GM18498 (cell line): ENCODE measurements around the gene EHD3.

Experiments used
- ATAC-seq: cut with Tn5 transposase; IDR thresholded peaks from one replicate; pipeline ENCODE4 v1.9.1; 2021; ENCODE audit warnings: mild to moderate bottlenecking, moderate library complexity; ENCODE audit not compliant: unreplicated experiment

The EHD3 gene

DNA sequence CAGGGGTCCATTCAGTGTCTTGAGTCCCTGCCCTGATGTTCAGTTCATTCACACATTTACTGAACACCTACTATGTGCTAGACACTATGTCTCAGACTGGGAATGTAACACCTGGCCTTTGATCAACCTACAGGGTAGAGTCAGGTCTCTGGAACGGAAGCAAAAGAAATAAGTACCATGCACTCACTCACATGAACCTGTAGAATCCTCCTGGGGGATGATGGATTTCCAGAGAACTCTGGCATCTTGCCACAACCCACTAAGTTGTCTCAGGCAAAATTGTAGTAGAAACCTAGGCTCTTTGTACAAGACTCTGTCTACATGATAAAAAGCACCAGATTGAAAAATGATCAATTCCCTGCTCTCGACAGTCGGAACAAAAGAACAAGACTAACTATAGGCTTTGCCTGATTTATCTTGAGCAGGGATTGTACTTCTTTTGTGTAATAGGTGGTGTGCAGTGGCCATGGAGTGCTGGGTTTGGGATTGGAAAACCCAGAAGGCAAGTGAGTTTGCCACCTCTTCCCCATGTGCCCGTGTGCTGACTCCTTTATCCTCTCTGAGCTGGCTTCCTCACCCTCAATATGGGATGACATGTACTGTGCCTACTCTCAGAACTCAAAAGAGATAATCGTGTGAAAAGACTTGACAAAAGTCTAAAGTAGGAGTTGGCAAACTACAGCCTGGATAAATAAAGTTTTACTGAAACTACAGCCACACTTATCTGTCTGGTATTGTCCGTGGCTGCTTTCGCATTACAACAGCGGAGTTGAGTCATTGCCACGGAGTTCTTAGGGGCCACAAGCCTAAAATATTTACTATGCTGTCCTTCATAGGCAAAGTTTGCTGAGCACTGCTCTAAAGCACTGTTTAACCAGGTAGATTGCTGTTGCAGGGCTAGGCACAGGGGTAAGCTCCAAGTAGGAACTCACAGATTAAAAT is 21.0 kb upstream of the EHD3 start:
- ATAC-seq: no peak

DNA sequence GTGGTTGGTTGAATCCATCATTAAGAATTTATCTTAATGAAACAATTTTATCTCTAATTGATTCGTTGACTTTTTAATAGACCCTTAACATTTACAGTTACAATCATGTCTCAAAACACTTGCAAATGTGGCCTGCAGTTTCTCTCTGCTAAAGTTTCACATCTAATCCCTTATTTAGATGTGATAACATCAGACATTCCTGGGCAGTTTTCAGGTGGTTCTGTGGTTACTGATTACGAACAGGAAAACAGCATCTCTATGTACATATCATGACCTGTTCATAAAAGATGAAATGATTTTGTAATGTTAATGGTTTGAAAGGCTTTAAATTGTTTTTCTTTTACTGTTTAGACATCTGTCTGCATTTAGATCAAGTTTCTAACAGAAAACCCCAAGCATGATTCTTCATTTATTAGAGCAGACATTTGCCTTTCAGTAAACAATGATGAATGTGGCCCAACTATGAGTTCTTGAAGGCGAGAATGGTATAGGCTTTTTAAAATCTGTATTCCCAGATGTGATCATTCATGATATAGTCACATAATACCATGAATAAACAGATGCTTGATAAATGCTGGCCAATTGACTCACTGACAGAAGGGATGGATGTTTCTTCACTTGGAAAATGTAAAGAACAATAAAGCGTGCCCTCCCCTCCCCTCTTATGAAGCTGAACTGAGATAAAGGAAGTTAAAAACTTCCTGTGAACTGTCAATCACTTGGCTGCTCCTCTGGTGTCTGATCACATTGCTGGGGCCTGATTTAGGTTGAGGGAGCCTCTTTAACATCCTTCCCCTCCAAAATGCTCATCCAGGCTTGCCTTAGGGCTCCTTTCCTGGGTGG is 20.1 kb upstream of the EHD3 start:
- no peak for ATAC-seq

- ATAC-seq: no peak
Measured at GRCh38 chr2:31214444-31214915, 19.5 kb upstream of the EHD3 start.

- ATAC-seq: peak; percentile 61
Measured at GRCh38 chr2:31216734-31217133, 17.2 kb upstream of the EHD3 start.

- no peak for ATAC-seq
Measured at GRCh38 chr2:31217465-31218200, 16.3 kb upstream of the EHD3 start, which contains the start of gene CAPN14. Gene CAPN14, minus strand, starts transcription at chr2:31217515. Its CDS starts 12,068 bp downstream, at chr2:31205447.

GRCh38 chr2:31219131-31219969 is 14.6 kb upstream of the EHD3 start:
- peak; percentile 72 for ATAC-seq

- ATAC-seq: no peak
Measured at GRCh38 chr2:31221544-31221943, 12.4 kb upstream of the EHD3 start.

DNA sequence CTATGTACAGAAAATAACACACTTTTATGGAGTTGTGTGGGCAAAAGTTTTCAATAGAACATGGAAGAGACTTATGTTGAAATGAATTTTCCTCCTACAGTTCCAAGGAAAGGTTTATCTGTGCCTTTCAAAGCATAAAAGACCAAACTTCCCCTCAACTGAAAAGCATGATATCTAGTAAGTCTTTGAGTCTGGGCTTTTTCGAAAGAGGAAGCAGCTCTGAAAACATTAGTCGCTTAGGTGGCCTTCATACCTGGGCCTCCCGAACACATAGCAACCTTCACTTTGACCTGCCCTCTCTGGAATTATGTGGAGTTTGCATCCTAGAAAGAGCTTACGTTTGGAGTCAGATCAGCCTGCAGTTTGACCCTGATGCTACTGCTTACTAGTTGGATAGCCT is 11.9 kb upstream of the EHD3 start:
- ATAC-seq: no peak

DNA sequence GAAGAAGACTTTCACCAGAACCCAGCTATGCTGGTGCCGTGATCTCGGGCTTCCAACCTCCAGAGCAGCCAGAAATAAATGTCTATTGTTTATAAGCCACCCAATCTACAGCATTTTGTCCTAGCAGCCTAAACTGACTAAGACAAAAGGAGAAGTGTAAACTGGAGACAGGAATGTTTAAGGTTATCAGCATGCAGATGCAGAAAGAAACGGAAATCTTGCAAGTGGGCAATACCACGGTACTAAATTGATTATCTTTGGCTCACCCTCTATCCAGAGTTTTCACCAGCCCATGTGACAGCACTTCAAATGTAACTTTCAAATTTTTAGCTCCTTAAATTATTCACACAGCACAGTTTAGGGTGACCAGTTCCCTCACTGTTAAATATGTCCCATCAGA is 10.9 kb upstream of the EHD3 start:
- ATAC-seq: no peak

GRCh38 chr2:31223749-31224148 is 10.2 kb upstream of the EHD3 start:
- no peak for ATAC-seq

- ATAC-seq: no peak
Measured at GRCh38 chr2:31226266-31226665, 7.7 kb upstream of the EHD3 start.

DNA sequence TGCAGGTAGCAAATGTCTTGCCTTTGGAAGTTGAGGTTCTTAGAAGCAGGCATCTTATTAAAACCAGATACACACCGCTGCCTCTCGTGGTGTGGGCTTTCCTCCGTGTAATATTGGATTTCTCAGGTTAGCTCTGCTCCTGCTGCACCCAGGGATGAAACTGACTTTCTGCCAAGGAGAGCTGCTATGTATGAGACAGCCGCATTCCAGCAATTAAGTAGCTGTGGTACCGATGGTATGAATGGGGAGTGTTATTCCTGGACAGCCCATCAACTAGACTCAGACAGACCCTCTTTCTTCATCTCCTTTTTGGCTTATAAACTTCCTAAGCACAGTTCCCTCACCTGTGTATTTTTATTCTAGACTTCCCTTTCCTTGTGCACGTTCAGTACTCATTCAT is 6.8 kb upstream of the EHD3 start:
- no peak for ATAC-seq

DNA sequence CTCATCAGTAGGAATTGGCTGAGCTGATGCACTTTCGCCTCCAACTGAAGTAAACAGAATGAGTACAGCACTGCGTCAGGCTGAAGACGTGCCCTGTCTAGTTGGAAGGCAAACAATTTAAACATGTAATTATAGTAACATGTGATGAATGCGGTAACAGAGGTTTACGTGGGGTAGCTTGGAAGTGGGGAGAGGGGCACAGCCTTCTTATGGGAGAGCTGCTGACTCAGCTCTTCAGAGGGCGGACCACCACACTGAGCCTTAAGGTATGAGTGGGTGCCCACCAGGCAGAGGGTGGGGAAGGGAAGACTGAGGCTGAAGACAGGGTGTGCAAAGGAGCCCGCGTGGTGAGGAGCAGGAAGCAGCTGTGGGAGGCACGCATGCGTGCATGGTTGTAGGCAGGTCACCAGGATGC is 6.2 kb upstream of the EHD3 start:
- ATAC-seq: no peak

- ATAC-seq: no peak
Measured at GRCh38 chr2:31228717-31229116, 5.2 kb upstream of the EHD3 start.

- ATAC-seq: no peak
Measured at GRCh38 chr2:31230751-31231150, 3.2 kb upstream of the EHD3 start.

DNA sequence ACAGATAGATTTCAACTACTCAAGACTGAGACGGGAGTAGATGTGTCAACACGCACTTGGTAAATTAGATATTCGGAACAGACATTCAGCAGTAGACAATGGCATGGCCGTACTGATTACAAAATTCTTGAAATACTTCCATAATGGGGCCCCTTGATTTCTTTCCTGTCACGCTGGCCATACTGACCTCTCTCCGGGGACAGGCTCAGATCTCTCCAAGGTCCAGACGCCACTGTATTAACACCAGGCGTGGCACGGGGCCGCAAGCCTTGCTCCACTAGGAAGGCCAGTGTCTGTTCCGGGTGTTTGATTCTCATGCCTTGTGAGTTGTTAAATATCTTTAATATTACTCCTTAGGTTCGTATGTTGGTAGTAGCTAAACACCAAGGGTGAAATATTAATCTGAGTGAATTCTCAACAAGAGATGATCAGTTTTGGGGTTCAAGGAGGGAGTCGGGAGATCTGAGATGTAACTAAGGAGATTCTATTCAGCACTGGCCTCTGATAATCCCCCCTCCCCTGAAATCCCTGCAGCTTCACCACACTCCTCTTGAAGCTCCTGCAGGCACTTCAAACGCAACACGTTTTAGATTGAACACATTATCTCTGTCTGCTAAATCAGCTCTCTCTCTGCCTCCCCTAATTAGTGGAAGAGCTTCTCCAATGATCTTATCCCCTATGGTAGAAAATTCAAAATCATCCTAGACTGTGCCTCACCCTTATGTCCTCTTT is 2.2 kb upstream of the EHD3 start:
- no peak for ATAC-seq

DNA sequence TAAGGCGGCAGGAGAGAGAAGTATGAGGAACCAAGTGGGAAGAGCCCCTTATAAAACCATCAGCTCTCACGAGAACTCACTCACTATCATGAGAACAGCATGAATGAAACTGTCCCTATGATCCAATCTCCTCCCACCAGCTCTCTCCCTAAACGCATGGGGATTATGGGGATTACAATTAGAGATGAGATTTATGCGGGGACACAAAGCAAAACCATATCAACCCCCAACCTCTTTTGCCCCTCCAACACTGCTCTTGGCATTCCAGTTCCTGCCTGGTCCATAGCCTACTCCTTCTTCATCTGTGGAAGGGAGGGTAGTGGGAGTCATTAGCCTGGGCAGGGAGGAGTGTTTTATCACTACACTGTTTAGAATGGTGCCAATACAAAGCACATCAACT is 1.4 kb upstream of the EHD3 start:
- no peak for ATAC-seq

GRCh38 chr2:31233231-31233630 is 721 bp upstream of the EHD3 start:
- ATAC-seq: no peak
